NCI-H2227 treated with DMSO at 0.1 percent for 48 hours (cell line): ENCODE results near the gene TCHHL1.
"Not testable (repeated sequence)": the region's sequence is repeated elsewhere in the genome, so short reads cannot be mapped to it uniquely, and the experiment has no call there.

Experiments used
- DNase-seq: peaks from one replicate; lab custom pipeline; 2025; lab: John Stamatoyannopoulos, UW

The TCHHL1 gene

DNA sequence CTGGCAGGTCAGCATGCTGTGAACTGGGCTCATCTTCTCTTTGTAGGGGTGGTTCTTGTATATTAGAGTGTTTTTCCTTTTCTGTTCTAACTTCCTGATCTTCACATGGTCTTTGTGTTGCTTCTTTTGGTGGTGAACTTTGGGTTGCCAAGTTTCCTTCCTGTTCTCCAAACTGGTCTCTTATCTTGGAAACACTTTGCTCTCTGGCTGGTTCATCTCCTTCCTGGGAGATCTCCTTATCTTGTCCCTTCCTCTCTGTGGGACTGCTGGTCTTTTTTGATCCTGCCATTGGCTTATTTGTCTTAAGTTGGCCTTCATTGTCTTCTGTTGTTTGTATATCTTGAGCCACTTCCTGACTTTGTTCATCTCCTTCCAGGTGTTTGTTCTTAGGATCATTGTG is 2.1 kb downstream of the TCHHL1 start:
- no peak for DNase-seq

DNA sequence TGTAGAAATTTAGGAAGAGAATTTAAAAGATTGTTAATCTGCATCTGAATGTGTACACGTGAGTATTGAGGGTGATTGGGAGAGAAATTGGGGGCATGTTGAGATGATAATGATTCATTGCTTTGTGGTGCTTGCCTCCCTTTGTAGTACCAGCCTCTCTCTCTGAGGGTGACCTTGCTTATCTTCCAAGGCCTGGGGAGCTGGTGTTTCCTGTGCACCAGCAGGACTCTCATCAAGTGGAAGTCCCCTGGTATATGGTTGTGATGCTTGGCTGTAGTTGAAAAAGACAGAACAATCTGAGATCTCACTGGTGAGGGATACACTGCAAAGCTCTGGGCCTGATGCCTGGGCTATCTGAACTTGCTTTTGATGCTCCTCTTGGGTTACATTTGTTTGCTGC is 4.0 kb downstream of the TCHHL1 start:
- no peak for DNase-seq

DNA sequence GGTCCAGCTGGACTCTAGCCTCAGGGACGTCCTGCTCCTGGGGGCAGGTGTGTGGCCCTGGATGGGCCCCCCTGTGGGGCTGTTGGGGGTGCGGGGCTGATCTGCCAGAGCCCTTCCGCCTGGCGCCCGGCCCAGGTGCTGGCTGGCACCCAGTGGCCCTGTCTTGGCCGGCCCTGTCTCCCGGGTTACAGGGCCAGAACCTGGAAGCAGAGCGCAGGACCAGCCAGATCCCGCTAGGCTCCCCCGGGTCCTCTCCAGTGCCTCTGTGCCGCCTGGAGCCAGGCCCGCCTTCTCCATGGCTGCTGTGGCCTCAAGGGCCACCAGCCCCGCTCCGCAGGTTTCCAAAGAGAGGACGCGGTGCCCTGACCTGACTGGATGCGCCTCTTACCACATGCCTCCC is 7.8 kb downstream of the TCHHL1 start:
- not testable (repeated sequence) for DNase-seq

DNA sequence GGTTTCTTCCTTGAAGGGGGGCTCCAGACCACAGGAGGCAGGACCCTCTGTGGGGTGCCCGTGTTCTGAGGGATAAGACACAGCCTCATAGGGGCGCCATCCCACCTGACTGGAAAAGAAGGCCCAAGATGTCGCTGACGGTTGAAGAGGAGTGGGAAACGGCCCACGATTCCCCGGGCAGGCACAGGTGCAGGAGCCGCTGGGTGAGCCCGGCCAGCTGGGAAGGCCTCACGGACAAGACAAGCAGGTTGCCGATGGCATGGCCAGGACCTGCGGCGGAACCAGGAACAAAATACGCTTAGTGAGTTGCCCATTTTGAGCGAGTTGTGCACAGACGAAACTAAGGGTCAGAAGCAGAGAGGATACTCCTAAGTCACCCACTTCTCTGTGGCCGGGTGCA is 8.4 kb downstream of the TCHHL1 start:
- not testable (repeated sequence) for DNase-seq

DNA sequence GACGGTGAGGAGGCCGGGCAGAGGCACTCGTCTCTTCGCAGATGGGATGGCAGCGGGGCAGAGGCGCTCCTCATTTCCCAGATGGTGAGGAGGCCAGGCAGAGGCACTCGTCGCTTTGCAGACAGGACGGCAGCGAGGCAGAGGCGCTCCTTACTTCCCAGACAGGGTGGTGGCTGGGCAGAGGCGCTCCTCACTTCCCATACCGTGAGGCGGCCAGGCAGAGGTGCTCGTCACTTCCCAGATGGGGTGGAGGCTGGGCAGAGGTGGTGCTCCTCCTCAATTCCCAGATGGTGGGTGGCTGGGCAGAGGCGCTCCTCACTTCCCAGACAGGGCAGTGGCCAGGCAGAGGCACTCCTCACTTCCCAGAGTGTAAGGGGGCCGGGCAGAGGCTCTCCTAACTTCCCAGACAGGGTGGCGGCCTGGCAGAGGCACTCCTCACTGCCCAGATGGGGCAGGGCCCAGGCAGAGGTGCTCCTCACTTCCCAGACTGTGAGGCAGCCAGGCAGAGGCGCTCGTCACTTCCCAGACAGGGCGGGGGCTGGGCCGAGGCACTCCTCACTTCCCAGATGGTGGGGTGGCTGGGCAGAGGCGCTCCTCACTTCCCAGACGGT is 9.9 kb downstream of the TCHHL1 start:
- DNase-seq, result no peak

DNA sequence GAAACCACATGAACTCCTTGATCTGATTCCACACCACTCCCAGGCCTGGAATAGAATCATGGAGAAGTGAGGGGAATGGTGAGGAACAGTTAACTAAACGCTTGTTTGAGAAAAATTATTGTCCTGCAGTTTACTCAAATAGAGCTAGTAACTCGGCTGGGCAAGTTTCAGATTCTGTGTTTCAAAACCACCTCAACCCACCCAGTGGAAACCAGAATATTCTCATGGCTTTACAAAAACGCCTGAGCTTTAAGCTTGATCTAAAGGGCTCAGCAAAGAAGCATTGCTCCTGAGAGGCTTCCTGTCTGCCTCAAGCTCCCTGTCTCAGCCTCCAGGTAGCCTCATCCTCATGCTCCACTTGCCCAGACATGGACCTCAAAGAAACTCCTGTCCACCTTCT is 16.6 kb downstream of the TCHHL1 start:
- no peak for DNase-seq

DNA sequence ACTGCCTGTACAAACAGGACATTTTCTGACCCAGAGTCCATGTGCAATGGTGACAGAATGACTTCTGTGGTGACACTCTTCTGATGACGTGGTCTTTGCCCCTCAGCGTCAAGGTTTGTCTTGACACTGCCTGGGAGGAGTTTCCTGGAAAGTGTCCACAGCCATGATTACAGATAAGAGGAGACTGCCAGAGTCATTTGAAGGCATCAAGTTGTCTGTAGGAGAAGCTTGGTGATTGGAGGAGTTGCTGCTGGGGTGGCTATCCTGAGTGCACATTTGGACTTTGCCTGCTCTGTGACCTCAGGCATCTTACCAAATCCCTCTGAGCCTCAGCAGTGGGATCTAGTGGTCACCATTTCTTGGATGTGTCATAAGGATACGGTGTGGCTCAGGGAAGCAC is 17.7 kb downstream of the TCHHL1 start:
- no peak for DNase-seq

DNA sequence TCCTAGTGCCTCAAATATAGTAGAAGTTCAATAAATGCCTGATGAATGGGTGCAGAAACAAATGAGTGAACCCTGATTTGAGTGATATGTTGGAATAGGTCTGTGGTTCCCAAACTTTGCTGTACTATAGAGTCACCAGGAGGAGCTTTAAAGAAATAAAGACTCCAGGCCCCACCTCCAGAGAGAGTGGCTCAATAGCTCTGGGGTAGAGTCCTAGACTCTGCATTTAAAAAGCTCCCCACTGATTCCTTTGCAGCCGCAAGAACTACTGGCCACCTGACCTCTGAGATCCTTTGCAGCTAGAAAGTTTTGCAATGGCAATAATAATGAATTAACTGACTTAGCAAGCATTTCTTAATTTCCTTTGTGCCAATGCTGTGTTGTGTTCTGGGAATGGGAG is 20.9 kb downstream of the TCHHL1 start:
- no peak for DNase-seq

DNA sequence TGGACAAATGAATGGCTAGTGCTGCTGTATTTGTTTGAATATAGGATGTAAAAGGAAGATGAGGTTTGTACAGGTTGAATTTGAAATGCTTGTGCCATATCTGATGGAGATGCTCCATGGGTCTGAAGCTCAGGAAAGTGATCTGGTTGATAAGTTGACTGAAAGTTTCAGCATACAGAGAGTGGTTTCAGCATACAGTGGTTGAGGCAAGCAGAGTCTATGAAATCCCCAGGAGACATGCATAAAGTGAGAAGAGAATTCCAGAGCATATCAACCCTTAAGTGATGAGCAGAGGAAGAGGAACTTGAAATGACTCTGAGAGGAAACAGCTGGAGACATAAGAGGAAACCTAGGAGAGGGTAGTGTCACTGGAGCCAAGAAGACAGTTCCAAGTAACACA is 21.7 kb downstream of the TCHHL1 start:
- DNase-seq, result no peak

DNA sequence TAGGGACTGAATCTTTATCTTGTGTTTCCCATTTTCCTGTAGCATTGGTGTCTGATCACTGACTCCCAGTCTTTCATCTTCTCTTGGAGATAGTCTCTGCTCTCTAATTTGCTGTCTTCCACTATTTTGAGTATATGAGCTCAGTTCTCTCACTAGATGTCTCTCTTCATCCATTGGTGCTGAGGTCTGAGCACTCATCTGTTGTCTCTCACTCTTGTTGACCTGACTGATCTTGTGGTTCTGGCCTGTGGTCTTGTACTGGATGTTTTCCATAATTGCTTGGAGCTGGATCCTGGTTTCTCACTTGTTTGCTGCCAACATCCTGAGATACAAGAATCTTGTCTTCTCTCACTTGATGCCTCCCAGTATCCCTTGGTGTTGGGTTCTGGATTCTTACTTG is 26.9 kb downstream of the TCHHL1 start:
- DNase-seq, result no peak

DNA sequence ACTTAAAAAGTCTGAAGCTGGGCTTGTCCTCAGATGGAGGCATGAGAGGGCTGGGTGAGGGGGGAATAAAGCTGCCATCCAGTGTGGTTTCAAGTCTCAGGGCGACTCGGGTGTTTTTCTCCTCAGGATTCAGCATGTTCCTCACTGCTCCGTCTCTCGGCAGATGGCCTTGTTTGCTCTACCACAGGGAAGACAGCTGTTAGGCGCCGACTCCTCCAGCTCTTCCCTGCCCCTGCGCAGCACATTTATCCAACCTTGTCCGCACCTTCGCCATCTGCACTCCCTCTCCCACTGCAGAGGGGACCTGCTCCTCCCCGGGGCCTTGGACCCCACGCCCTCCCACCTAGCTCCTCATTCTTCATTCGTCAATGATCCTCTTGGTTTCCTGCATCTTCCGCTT is 35.5 kb downstream of the TCHHL1 start:
- no peak for DNase-seq

DNA sequence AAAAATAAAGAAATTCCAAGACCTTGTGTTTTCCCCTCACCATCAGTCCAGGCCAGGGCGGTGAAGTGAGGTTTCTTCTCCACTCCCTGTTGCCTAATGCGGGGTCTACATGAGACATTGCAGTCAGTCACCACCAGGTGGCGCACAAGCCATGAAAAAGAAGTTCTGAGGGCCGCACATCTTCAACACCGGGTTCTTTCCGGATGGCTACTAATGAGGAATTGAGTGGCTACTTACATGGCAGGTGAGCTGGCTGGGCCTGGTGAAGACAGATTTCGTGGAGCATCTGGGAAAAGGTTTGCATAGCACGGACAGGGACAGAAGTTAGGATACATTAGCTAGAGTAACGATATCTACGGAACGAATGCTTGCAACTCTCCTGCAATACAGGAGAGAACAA is 36.3 kb downstream of the TCHHL1 start:
- peak; percentile 27 for DNase-seq

DNA sequence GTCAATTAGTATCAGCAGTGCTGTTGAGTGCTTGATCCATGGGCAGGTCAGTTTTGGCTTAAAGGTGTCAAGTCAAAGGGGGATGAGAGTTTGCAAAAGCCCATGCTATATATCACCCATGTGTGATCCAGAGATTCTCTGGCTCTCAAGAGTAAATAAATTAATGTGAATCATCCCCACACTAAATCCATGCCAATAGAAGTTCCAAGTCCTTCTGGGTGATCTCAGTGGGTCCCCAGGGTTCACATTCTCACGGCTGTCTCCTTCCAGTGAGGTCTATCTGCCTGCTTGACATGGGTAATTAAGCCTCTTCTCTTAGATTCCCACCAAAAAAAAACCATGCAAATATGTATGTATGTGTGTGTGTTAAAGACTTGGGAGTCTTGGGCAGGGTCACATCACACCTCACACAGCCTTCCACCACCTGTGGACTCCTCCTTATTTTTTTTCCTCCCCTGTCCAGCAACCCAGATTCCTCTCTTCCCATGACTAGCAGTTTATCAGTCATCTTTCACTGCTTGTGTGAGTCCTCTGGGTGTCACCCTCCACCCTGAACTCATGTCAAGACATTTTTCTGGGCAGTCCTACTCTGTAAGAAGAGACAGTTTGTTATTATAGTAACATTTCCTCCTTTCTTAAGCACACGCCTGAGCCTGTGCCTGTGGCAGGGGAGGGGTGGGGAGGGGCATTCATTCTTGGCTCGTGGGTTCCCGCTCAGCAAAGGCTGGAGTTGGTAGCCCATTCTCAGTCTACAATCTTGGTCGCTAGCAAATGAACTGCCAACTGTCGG is 37.8 kb downstream of the TCHHL1 start:
- DNase-seq, result no peak

DNA sequence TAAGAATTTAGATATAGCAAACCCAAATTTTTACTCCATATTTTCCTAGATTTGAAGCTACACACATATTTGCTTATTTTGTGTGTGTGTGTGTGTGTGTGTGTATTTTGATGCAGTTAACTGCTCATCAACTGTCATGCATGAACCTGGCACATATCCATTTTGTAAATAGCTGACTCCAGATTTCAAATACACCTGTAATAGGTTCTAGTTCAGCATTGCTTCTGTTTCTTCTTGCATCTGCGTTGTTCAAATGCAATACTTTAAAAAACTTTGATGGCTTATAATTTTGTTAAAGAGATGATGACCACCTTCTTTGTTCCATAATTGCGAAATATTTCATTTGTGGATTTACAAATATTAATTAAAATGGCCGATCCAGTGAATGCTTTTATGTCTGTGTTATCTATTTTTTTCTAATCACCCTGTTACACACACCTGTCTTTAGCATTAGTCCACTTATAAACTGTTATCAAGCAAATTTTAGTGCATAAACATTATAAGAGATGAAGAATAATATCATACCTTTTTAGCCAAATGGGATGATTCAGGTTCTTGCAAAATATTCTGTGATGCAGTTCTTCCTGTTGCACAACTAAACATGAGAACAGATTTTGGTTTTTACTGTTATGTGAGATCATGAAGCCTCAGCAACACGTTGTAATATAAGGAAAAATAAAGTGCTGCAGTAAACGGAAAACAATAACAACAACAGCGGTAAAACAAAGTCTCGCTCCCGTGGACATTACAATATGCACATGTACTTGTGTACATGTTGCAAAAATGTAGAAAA is 39.4 kb downstream of the TCHHL1 start:
- DNase-seq, result no peak

DNA sequence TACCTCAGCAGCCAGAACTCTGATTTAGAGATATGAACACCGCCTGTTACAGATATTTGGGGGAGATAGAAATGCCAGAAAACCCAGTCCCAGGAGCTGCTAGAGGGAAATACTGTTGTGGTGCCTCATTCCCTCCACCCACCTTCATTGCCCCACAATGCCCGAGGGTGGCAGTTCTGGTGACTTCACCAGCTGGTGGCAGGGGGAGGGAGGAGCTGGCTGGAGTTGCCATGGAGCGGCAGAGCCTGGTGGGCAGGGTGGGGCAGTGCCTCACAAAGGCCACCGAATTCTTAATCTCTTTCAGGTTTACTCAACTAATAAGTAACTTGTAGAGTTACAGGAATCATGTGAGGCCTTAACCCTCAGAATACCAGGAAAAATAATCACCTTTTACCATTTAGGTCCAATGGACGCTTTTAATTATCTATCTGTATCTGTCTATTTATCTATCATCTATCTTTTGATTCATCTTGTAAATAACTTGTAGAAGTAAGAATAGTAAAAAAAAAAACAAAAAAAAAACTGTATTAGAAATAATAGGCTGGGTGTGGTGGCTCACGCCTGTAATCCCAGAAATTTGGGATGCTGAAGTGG is 40.4 kb downstream of the TCHHL1 start:
- DNase-seq, result no peak

DNA sequence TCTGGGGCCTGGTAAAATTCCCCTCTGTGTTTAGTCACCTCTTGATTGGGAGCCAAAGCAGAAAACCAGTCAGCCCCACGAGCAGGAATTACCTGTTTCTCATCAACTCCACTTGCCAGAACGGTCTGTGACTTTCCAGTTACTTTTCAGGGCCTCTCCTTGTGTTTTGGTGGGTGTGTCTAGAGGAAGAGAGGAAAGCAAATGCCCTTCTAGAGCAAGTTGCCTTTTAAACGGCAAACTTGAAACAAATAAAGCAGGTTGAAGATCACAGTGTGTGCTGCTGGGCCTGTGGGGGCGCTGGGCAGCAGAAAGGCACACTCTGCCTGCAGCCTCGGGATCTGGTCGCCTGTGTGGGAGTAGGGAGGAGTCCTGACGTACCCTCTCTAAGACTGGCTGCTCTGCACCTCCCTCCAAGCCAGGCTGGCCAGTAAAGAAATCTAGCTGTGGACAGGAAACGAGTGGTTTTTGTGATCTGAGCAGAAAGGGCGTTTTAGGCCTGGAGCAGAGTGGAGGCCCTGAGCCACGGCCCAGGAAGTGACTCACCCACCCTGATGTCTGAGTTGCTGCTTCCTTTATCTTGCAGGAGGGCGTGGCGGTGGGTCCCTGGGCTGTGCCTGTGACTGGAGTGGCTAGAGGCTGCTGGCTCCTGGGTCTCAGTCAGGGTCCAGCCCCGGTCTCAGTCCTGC is 41.0 kb downstream of the TCHHL1 start:
- no peak for DNase-seq

DNA sequence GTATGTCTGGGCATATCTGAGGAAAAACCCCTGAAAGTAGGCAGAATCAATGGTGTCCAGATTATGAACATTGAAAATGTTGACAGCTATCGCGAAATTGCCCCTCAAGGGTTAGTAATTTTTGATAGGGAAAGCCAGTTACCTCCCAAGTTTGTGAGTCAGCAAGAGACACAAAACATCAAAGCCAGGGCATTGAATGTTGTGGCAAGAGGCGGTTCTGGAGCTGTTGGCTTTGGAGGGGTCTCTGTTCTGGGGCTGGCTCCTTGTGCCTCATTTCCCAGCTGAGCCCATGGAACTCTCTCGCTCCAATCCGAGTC is 41.5 kb downstream of the TCHHL1 start:
- no peak for DNase-seq

DNA sequence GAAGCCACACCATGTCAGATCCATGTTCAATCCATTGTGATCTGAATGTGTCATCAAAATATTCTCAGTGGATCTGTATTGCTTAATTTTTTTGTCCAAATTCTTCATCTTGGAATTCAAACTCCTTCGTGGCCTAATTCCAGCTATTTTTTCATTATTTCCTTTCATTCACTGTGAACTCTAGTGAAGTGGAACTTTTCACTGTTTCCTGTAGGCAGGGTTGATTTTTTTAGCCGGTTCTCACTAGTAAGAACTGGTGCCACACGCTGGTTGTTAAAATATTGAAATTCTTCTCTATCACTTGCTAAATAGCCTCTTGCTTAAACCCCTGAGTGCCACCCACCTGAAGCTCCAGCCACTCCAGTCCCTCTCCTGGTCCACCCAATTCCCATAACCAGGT is 44.5 kb downstream of the TCHHL1 start:
- DNase-seq, result no peak

DNA sequence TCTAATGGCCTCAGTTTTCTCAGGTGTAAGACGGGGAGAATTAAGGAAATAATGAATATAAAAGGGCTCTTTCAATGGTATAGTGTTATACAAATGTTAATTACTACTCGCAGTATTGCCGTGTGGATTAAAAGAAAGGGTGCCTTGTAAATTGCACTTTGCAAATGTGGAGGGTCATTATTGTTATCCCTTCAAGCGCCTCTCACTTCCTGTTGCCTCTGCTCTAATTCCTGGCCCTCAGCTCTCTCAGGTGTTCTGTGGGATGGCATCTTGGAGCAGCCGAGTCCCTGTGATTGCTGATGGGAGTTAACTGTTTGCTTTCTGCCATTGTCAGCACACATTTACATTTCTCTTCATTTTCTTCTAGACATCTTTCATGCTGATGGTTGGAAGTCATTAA is 45.0 kb downstream of the TCHHL1 start:
- no peak for DNase-seq

DNA sequence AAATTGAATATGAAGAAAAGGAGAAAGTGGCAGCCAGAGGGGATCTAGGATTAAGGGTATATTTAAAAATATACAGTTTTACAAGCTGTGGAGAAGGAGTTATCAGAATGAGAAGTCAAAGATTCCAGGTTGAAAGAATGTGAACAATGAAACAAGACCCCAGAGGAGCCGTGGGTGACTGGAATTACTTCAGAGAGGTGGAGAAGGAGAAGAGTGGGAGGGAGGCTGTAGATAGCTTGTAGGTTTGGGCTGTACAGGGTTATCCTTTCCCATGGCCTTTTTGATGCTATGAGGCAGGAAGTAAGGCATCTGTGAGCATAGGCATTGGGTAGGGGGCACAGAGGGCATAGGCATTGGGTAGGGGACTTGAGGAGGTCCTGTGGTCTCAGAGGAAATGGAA is 46.8 kb downstream of the TCHHL1 start:
- DNase-seq, result no peak

DNA sequence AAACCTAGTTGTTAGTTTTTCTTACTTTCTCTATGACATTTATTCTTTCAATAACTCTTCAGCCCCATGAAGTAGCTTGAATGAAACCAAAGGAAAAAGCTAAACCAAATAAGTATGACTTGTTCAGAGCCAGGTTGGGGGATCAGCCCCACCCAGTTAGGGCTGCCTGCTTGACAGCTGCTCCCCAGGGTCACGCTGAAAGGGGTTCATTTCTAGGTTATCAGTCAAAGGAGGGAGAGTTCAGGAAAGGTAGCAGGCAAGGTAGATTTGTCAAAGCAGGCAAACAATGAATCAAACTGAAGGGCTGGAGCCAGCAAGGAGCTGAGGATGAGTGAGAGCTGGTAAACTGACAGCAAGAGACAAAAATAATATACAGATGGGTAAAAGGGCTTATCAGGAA is 49.0 kb downstream of the TCHHL1 start:
- DNase-seq, result no peak

DNA sequence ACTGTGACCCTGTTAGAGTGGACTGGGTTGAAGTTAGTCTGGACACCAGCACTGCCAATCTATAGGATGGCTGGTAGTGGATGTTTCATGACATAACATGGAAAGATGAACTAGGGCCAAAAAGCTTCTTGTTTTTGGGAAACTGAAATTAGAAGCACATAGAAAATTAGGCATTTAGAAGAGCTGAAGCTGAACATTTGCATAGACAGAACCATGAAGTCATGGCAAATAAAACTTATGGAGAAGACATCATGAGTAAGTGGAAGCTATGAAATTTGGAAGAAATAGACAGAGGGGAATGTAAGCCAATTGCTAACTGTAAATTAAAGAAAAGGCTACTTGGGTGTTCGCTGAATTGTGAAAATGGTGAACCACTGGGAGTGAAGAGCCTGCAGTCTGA is 49.4 kb downstream of the TCHHL1 start:
- DNase-seq, result no peak
